Gastrocnemius medialis (tissue), 4 donors: ENCODE results near the gene GPM6B. TPM values are rescaled to one million over a fixed set of nuclear protein-coding genes. Genes with fewer than 3 reads are reported as not detected.

Source experiments
- ATAC-seq, 2 donors: fragments of 150-250 bp; one replicate each; pipeline ENCODE4 v1.9.1; 2016
- DNase-seq, 2 donors: peaks; one replicate each; pipeline ENCODE4 v3.0.0-alpha.2; 2019
- H3K27ac ChIP-seq, 4 donors: fragments of 200-600 bp; sonication (generic); 1 replicate in 1 of 4; 2 replicates in 3 of 4; pipeline ENCODE4 v1.5.1; 2016 to 2018; ENCODE audit warnings: mild to moderate bottlenecking in 2 of 4, moderate library complexity in 1 of 4
- H3K27me3 ChIP-seq, 3 donors: fragments of 200-600 bp; sonication (generic) in 2 of 3; 1 replicate in 1 of 3; 2 replicates in 2 of 3; pipeline versions ENCODE4 v1.5.1 to v1.6.0; 2016 to 2019; ENCODE audit warnings: mild to moderate bottlenecking in 1 of 3, moderate library complexity in 1 of 3
- H3K36me3 ChIP-seq, 2 donors: fragments of 200-600 bp; sonication (generic) in 1 of 2; one replicate each; pipeline ENCODE4 v1.5.1; 2017 to 2018
- H3K4me1 ChIP-seq, 2 donors: fragments of 200-600 bp; sonication (generic) in 1 of 2; one replicate each; pipeline ENCODE4 v1.5.1; 2016 to 2017; ENCODE audit warnings: mild to moderate bottlenecking in 2 of 2
- H3K4me3 ChIP-seq, 4 donors: fragments of 200-600 bp; sonication (generic) in 3 of 4; 1 replicate in 1 of 4; 2 replicates in 3 of 4; pipeline ENCODE4 v1.5.1; 2016 to 2019; ENCODE audit warnings: mild to moderate bottlenecking in 2 of 4
- H3K9me3 ChIP-seq, 3 donors: fragments of 200-600 bp; sonication (generic) in 2 of 3; 1 replicate in 1 of 3; 2 replicates in 2 of 3; pipeline ENCODE4 v1.5.1; 2016 to 2019
- POLR2A ChIP-seq, 2 donors: fragments of 450-650 bp; IDR thresholded peaks; one replicate each; pipeline ENCODE4 v1.6.1; 2017; ENCODE audit warnings: antibody characterized with exemption in 2 of 2, mild to moderate bottlenecking in 2 of 2, moderate library complexity in 2 of 2
- in situ Hi-C, 4 donors: fragments of 200-750 bp; cut with MboI; loops; one replicate each; pipeline versions ENCODE4 v1.15.0 to v1.8.0; 2017; ENCODE audit warnings: low sequenced_read_pairs in 4 of 4
- intact Hi-C: fragments of 100-400 bp; cut with DNase I; formaldehyde crosslinking; loops from one replicate; pipeline ENCODE4 v1.15.1; 2023; ENCODE audit warnings: low total_unique reads
- total RNA-seq, 4 donors: library from RNA; depleted of rRNA; stranded (reverse); fragments of >200 nt; gene quantifications; one replicate each; pipeline versions ENCODE4 v1.1.0 to v1.2.3, GENCODE V29; 2016
- TF ChIP-seq, protein P1 (sequence below), 5 experiments: fragments of 450-650 bp in 3 of 5; fragments of 200-600 bp in 2 of 5; sonication (generic) in 2 of 5; IDR thresholded peaks in 4 of 5; conservative IDR thresholded peaks in 1 of 5; 1 replicate in 4 of 5; 2 replicates in 1 of 5; pipeline ENCODE4 v1.5.1; 2016 to 2019; ENCODE audit warnings: antibody characterized with exemption in 5 of 5, mild to moderate bottlenecking in 3 of 5, moderate library complexity in 3 of 5

The GPM6B gene
- total RNA-seq, 4 donors from 2014 or later: 3.1 to 6.5 (median 3.6) TPM

DNA sequence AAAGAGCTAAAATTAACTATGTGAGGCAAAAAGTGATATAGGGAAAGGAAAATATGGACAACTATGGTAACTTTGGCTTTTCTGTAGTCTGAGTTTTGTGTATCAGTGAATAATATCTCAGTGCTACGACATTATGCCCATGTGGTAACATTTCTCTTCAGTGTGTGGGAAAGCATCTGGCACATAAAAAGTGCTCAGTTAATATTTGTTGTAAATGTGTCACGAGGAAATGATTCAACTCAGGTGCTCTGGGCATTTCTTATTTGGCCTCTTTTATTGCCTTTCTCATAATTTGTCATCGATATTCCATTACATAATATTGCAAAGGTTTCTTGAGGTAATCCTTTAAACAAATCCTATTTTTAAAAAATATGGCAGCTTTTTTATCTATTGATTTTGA is 64.8 kb downstream of the GPM6B start:
- Histone ChIP-seq H3K4me1 (no peaks in the 10 kb centered on the region), H3K9me3 (no peaks in the 10 kb centered on the region), H3K27me3 (no peaks in the 10 kb centered on the region), H3K36me3 (peaks cover 0 to 22% of the 10 kb centered on the region in 2 donors), H3K4me3 (no peak overlapping the region), H3K27ac (no peak overlapping the region)
- intact Hi-C loops: no loop called here
- ATAC-seq (no peak), DNase-seq (no peak)
- TF ChIP-seq, protein P1, sequence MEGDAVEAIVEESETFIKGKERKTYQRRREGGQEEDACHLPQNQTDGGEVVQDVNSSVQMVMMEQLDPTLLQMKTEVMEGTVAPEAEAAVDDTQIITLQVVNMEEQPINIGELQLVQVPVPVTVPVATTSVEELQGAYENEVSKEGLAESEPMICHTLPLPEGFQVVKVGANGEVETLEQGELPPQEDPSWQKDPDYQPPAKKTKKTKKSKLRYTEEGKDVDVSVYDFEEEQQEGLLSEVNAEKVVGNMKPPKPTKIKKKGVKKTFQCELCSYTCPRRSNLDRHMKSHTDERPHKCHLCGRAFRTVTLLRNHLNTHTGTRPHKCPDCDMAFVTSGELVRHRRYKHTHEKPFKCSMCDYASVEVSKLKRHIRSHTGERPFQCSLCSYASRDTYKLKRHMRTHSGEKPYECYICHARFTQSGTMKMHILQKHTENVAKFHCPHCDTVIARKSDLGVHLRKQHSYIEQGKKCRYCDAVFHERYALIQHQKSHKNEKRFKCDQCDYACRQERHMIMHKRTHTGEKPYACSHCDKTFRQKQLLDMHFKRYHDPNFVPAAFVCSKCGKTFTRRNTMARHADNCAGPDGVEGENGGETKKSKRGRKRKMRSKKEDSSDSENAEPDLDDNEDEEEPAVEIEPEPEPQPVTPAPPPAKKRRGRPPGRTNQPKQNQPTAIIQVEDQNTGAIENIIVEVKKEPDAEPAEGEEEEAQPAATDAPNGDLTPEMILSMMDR (IDR thresholded peaks at IDR 0.05 in 4 of 5, conservative IDR thresholded peaks at IDR 0.05 in 1 of 5): no peak
- no peak for TF ChIP-seq POLR2A (IDR thresholded peaks at IDR 0.05)
- in situ Hi-C loops: no loop called here

DNA sequence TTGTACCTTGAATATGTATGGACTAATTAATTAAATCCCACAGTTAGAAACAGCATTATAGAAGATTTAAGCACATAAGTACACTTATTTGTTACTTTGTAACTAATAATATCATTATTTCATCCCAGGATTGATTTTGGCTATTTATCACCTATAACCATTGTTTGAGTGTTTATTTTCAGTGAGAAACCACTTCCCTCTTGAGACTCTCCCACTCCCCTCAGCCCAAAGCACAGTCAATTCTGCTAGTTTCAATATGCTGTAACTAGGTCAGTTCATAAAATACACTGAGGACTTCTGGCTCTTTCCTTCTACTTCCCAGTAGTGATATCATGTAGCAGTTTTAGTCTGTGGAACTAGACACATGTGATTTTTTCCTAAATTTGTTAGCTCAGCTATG is 66.1 kb downstream of the GPM6B start:
- H3K4me1 ChIP-seq: no peaks in the 10 kb centered on the region
- in situ Hi-C loops: no loop called here
- H3K36me3 ChIP-seq: peaks cover 0 to 20% of the 10 kb centered on the region in 2 donors

DNA sequence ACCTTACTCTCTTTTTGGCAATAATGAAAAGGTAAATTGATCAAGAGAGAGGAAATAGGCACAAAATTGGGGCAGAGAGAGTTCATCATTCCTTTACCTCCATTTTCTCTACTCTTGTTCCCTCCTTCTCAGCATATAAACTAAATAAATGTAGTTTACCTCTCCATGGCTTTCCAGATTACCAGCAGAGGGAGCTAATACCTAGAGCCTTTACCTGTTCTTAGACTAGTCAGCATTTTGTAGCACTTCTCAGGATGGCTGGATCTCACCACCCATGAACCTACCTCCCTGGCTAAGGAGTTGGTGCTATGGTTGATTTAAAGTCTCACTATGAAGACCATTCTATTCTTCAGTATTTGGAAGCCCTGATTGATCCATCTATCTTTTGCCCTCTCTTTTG is 66.7 kb downstream of the GPM6B start:
- Histone ChIP-seq H3K4me1 (no peaks in the 10 kb centered on the region), H3K4me3 (no peak overlapping the region), H3K36me3 (peaks cover 0 to 20% of the 10 kb centered on the region in 2 donors), H3K9me3 (no peaks in the 10 kb centered on the region), H3K27ac (no peak overlapping the region), H3K27me3 (no peaks in the 10 kb centered on the region)
- ATAC-seq (peak in 1 of 2 donors; percentile 58), DNase-seq (no peak)
- TF ChIP-seq, protein P1 (IDR thresholded peaks at IDR 0.05 in 4 of 5, conservative IDR thresholded peaks at IDR 0.05 in 1 of 5): peak; percentile 12 to 54 (median 33)
- no peak for TF ChIP-seq POLR2A (IDR thresholded peaks at IDR 0.05)
- intact Hi-C loops: loop anchor here (2.0 kb wide), 1 partner anchor 283 kb away; no protein-coding TSS in a partner anchor
- in situ Hi-C loops: no loop called here

More for the DNA sequence above, 66.1 kb downstream of the GPM6B start:
- TF ChIP-seq, protein P1 (IDR thresholded peaks at IDR 0.05 in 4 of 5, conservative IDR thresholded peaks at IDR 0.05 in 1 of 5): no peak
- TF ChIP-seq POLR2A (IDR thresholded peaks at IDR 0.05): no peak
- H3K9me3 ChIP-seq: no peaks in the 10 kb centered on the region
- no peak for ATAC-seq
- DNase-seq: no peak
- H3K4me3 ChIP-seq: no peak overlapping the region
- intact Hi-C loops: loop anchor here (2.0 kb wide), 1 partner anchor 282 kb away; no protein-coding TSS in a partner anchor
- no peaks in the 10 kb centered on the region for H3K27me3 ChIP-seq
- no peak overlapping the region for H3K27ac ChIP-seq

DNA sequence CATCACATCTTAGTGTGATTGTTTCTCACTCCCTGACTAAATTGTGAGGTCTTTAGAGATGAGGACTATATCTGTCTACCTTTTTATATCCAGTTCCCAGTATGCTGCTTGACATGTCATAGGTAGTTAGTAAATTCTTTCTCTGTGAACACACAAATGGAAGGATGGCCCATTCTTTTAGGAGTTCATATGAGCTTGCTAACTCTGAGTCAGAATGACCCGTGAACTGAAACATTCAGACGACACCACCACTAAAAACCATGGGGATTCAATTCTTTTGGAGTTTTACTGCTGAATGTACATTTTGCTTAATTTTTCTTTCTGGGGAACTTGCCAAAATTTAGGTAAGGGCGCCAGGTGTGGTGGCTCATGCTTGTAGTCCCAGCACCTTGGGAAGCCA is 68.4 kb downstream of the GPM6B start:
- Histone ChIP-seq H3K9me3 (no peaks in the 10 kb centered on the region), H3K27ac (no peak overlapping the region), H3K27me3 (no peaks in the 10 kb centered on the region), H3K4me3 (no peak overlapping the region), H3K4me1 (no peaks in the 10 kb centered on the region), H3K36me3 (peaks cover 0 to 15% of the 10 kb centered on the region in 2 donors)
- DNase-seq: no peak
- TF ChIP-seq POLR2A (IDR thresholded peaks at IDR 0.05): no peak
- TF ChIP-seq, protein P1 (IDR thresholded peaks at IDR 0.05 in 4 of 5, conservative IDR thresholded peaks at IDR 0.05 in 1 of 5): no peak
- in situ Hi-C loops: loop anchor here in 3 of 4 donors (5.0 to 25.0 kb wide), 3 partner anchors 91 to 289 kb away; partner anchors contain the start of genes GEMIN8 (in 1 of the 3) and TCEANC (in 1 of the 3)
- intact Hi-C loops: loop anchor here (2.0 to 5.0 kb wide), 2 partner anchors 90 to 241 kb away; no protein-coding TSS in a partner anchor
- no peak for ATAC-seq
